ENCODE measurements around the gene SLC16A3.

SLC16A3 gene

DNA sequence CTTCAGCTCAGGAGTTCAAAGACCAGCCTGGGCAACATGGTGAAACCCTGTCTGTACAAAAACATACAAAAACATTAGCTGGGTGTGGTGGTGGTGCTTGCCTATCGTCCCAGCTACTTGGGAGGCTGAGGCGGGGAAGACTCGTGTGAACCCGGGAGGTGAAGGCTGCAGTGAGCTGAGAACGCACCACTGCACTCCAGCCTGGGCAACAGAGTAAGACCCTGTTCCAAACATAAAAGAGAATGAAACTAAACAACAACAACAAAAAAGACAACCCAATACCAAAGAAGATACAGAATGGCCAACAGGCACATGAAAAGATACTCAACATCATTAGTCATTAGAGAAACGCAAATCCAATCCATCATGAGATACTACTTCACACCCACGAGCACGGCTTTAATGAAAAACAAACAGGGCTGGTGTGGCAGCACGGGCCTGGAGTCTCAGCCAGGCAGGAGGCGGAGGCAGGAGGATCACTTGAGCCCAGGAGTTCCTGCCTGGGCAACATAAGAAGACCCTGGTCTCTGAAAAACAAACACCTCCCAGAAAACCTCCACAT lies 7.4 kb upstream of the SLC16A3 start:
- Histone ChIP-seq H3K4me3 (IDR thresholded peaks at IDR 0.05; ENCODE audit: insufficient read depth, low read depth, low read length) (no peak overlapping the region), H4K20me1 (ENCODE audit: insufficient read depth) (no peaks in the 10 kb centered on the region), H3K4me2 (no peak overlapping the region), H3K27ac (no peak overlapping the region), H3K27me3 (ENCODE audit: insufficient read depth, low read depth) (no peaks in the 10 kb centered on the region), H3K79me2 (ENCODE audit: insufficient read depth, low read depth) (no peaks in the 10 kb centered on the region), H3K4me1 (ENCODE audit: low read depth, poor library complexity, severe bottlenecking) (peaks cover 16% of the 10 kb centered on the region), H3K9ac (no peak overlapping the region), H2AFZ (ENCODE audit: low read depth) (no peak overlapping the region), H3K36me3 (ENCODE audit: insufficient read depth) (no peaks in the 10 kb centered on the region)
- TF ChIP-seq, protein P1, sequence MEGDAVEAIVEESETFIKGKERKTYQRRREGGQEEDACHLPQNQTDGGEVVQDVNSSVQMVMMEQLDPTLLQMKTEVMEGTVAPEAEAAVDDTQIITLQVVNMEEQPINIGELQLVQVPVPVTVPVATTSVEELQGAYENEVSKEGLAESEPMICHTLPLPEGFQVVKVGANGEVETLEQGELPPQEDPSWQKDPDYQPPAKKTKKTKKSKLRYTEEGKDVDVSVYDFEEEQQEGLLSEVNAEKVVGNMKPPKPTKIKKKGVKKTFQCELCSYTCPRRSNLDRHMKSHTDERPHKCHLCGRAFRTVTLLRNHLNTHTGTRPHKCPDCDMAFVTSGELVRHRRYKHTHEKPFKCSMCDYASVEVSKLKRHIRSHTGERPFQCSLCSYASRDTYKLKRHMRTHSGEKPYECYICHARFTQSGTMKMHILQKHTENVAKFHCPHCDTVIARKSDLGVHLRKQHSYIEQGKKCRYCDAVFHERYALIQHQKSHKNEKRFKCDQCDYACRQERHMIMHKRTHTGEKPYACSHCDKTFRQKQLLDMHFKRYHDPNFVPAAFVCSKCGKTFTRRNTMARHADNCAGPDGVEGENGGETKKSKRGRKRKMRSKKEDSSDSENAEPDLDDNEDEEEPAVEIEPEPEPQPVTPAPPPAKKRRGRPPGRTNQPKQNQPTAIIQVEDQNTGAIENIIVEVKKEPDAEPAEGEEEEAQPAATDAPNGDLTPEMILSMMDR (conservative IDR thresholded peaks at IDR 0.05; ENCODE audit: low read depth, low read length): no peak

DNA sequence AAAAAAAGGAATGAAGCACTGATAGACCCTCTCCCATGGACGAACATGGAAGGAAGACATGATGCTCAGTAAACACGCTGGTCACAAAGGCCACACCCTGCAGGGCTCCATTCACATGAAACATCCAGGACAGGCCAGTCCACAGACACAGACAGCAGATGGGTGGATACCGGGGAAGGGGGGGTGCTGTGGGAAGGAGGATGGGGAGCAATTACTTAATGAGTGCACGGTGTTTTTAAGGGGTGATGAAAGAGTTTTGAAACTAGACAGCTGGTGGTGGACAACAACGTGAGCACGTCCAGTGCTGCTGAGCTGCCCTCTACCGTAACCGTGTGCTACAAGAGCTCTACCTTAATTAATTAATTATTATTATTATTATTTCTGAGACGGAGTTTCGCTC lies 6.0 kb upstream of the SLC16A3 start:
- no peak overlapping the region for H3K4me2 ChIP-seq
- no peaks in the 10 kb centered on the region for H4K20me1 ChIP-seq (ENCODE audit: insufficient read depth)
- H3K79me2 ChIP-seq (ENCODE audit: insufficient read depth, low read depth): no peaks in the 10 kb centered on the region
- H3K4me1 ChIP-seq (ENCODE audit: low read depth, poor library complexity, severe bottlenecking): peaks cover 2% of the 10 kb centered on the region
- no peaks in the 10 kb centered on the region for H3K36me3 ChIP-seq (ENCODE audit: insufficient read depth)
- H2AFZ ChIP-seq (ENCODE audit: low read depth): no peak overlapping the region
- TF ChIP-seq, protein P1 (conservative IDR thresholded peaks at IDR 0.05; ENCODE audit: low read depth, low read length): no peak
- H3K27me3 ChIP-seq (ENCODE audit: insufficient read depth, low read depth): peaks cover 5% of the 10 kb centered on the region; the same call in 1 of the 2 replicates
- no peak overlapping the region for H3K4me3 ChIP-seq (IDR thresholded peaks at IDR 0.05; ENCODE audit: insufficient read depth, low read depth, low read length)
- H3K9ac ChIP-seq: no peak overlapping the region
- H3K27ac ChIP-seq: no peak overlapping the region

DNA sequence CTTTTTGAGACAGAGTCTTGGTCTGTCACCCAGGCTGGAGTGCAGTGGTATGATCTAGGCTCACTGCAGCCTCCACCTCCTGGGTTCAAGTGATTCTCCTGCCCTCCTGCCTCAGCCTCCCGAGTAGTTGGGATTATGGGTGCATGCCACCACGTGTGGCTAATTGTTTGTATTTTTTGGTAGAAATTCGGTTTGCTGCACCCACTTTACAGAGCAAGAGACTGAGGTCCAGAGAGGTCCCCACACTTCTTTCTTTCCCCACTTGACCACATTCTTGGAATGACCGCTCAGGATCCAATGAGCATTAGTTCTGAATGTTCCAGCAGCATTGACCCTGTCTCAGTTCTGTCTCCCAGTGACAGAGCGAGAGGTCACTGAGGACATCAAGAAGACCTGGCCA lies 5.3 kb upstream of the SLC16A3 start:
- H2AFZ ChIP-seq (ENCODE audit: low read depth): no peak overlapping the region
- H3K79me2 ChIP-seq (ENCODE audit: insufficient read depth, low read depth): no peaks in the 10 kb centered on the region
- H3K9ac ChIP-seq: no peak overlapping the region
- H3K4me1 ChIP-seq (ENCODE audit: low read depth, poor library complexity, severe bottlenecking): no peaks in the 10 kb centered on the region
- H3K27ac ChIP-seq: no peak overlapping the region
- no peak overlapping the region for H3K4me2 ChIP-seq
- peaks cover 12% of the 10 kb centered on the region; the same call in 1 of the 2 replicates for H3K27me3 ChIP-seq (ENCODE audit: insufficient read depth, low read depth)
- TF ChIP-seq, protein P1 (conservative IDR thresholded peaks at IDR 0.05; ENCODE audit: low read depth, low read length): no peak
- no peaks in the 10 kb centered on the region for H4K20me1 ChIP-seq (ENCODE audit: insufficient read depth)
- no peak overlapping the region for H3K4me3 ChIP-seq (IDR thresholded peaks at IDR 0.05; ENCODE audit: insufficient read depth, low read depth, low read length)
- H3K36me3 ChIP-seq (ENCODE audit: insufficient read depth): no peaks in the 10 kb centered on the region

DNA sequence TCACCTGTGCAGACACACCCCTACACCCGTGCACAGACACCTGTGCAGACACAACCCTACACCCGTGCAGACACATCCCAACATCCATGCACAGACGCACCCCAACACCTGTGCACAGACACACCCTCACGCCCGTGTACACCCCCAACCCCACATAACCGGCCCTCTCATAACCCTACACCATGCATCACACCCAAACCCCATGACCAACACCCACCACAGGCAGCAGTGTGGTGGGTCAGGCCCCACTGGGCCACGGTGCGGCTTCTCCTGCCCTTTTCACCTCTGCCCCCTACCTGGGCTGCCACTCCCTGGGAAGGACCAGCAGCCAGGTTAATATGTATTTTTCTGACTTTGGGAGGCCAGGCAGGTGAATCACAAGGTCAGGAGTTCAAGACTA lies 4.2 kb upstream of the SLC16A3 start:
- Histone ChIP-seq H3K9ac (no peak overlapping the region), H2AFZ (ENCODE audit: low read depth) (no peak overlapping the region), H3K4me3 (IDR thresholded peaks at IDR 0.05; ENCODE audit: insufficient read depth, low read depth, low read length) (no peak overlapping the region), H3K79me2 (ENCODE audit: insufficient read depth, low read depth) (no peaks in the 10 kb centered on the region), H3K4me1 (ENCODE audit: low read depth, poor library complexity, severe bottlenecking) (no peaks in the 10 kb centered on the region), H3K4me2 (no peak overlapping the region), H3K27me3 (ENCODE audit: insufficient read depth, low read depth) (peaks cover 18% of the 10 kb centered on the region; the same call in 1 of the 2 replicates), H4K20me1 (ENCODE audit: insufficient read depth) (no peaks in the 10 kb centered on the region), H3K36me3 (ENCODE audit: insufficient read depth) (no peaks in the 10 kb centered on the region), H3K27ac (no peak overlapping the region)
- TF ChIP-seq, protein P1 (conservative IDR thresholded peaks at IDR 0.05; ENCODE audit: low read depth, low read length): no peak

Measured in KMS-11 (cell line).